Islet precursor cell (in vitro differentiated cells): Measurements from ENCODE around the gene CREB5.

Experiments
- DNase-seq: peaks from one replicate; pipeline ENCODE4 v3.0.0-alpha.2; 2018

Gene CREB5

GRCh38 chr7:28695300-28696295 lies 283.3 kb downstream of the CREB5 start:
- peak; percentile 60 for DNase-seq

- DNase-seq = no peak
These were observed 285.7 kb downstream of the CREB5 start for GRCh38 chr7:28697913-28698563.

- DNase-seq = no peak
These were observed 286.5 kb downstream of the CREB5 start for GRCh38 chr7:28698840-28699239.

GRCh38 chr7:28700096-28700495 lies 287.8 kb downstream of the CREB5 start:
- no peak for DNase-seq

GRCh38 chr7:28700790-28701203 lies 288.5 kb downstream of the CREB5 start:
- no peak for DNase-seq

- DNase-seq = no peak
These were observed 289.4 kb downstream of the CREB5 start for GRCh38 chr7:28701731-28702130.

- no peak for DNase-seq
These were observed 289.9 kb downstream of the CREB5 start for GRCh38 chr7:28702171-28702570.

GRCh38 chr7:28703037-28703765 lies 290.9 kb downstream of the CREB5 start:
- no peak for DNase-seq

- no peak for DNase-seq
These were observed 292.4 kb downstream of the CREB5 start for GRCh38 chr7:28704706-28705105.

- DNase-seq = no peak
These were observed 293.0 kb downstream of the CREB5 start for GRCh38 chr7:28705350-28705749.

GRCh38 chr7:28706584-28706983 lies 294.3 kb downstream of the CREB5 start:
- DNase-seq = no peak

- DNase-seq = no peak
These were observed 295.0 kb downstream of the CREB5 start for GRCh38 chr7:28707291-28707690.

GRCh38 chr7:28708033-28708951 lies 296.0 kb downstream of the CREB5 start:
- DNase-seq = no peak

GRCh38 chr7:28709748-28710147 lies 297.4 kb downstream of the CREB5 start:
- DNase-seq = no peak

- no peak for DNase-seq
These were observed 298.8 kb downstream of the CREB5 start for GRCh38 chr7:28711114-28711513.

GRCh38 chr7:28714459-28715120 lies 302.3 kb downstream of the CREB5 start:
- DNase-seq = no peak

- no peak for DNase-seq
These were observed 305.2 kb downstream of the CREB5 start for GRCh38 chr7:28717445-28718054.

GRCh38 chr7:28718055-28718481 lies 305.8 kb downstream of the CREB5 start:
- DNase-seq = no peak

GRCh38 chr7:28718545-28718944 lies 306.2 kb downstream of the CREB5 start:
- DNase-seq = no peak

- DNase-seq = peak; percentile 55
These were observed 310.4 kb downstream of the CREB5 start for GRCh38 chr7:28722684-28723083.

- DNase-seq = no peak
These were observed 311.0 kb downstream of the CREB5 start for GRCh38 chr7:28723336-28723735.
